ENCODE results near the gene FNDC3A. TPM values are rescaled to one million over a fixed set of nuclear protein-coding genes. Genes with fewer than 3 reads are reported as not detected.
A peak's percentile ranks its signal among the peaks of the same experiment; 100 is the strongest.

Gene FNDC3A
- polyA plus RNA-seq, 6 donors from 2014 or later, result 6.8 to 9.8 (median 8.0) TPM

DNA sequence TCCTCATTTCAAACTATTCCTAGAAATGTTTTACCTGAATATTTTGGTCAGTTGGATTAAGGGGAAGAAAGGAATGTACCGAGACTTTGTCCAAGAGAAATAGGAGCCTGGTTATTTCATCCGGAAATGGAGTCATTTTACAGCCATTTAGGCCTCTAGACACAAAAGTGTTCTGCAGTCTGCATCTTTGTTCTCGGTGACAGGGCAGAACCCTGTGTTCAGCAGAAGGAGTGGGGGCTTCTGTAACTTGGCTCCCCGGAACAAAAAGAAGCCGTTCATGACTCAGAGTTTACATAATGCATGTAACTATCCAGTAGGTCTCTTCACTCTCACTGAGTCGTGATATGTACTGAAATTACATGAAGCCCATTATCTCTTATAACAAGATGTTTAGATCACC, 21.6 kb upstream of the FNDC3A start:
- H3K4me1 Mint-ChIP-seq, result no peaks in the 10 kb centered on the region
- no peaks in the 10 kb centered on the region for H3K36me3 Mint-ChIP-seq
- no peak for DNase-seq
- H3K9me3 Mint-ChIP-seq, result no peaks in the 10 kb centered on the region
- H3K27ac Mint-ChIP-seq, result peak overlapping the region in 1 of 6 donors; percentile 11
- no peak overlapping the region for H3K4me3 Mint-ChIP-seq
- H3K27me3 Mint-ChIP-seq, result no peaks in the 10 kb centered on the region
- no peak for ATAC-seq (ENCODE audit: low read depth in 2 of 2)

DNA sequence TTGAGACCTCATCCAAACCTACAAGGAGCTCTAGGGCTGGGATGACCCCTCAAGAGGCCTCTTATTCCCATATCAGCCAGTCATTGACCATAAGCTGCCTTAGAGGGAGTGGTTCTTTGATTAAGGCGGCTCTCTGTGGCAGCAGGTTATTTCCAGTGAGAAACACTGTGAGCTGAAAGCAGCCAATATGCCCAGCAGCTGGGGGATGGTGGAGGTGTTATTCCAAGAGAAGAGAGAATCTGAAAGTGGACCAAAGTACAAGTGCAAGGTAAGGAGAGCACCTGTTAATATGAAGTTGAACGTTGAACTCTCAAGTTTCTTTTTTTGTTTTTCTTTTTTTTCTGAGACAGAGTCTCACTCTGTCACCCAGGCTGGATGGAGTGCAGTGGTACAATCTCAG, 20.2 kb upstream of the FNDC3A start:
- Mint-ChIP-seq H3K4me3 (no peak overlapping the region), H3K36me3 (no peaks in the 10 kb centered on the region), H3K9me3 (no peaks in the 10 kb centered on the region), H3K4me1 (no peaks in the 10 kb centered on the region), H3K27ac (no peak overlapping the region), H3K27me3 (no peaks in the 10 kb centered on the region)
- ATAC-seq (ENCODE audit: low read depth in 2 of 2), result no peak
- DNase-seq, result no peak

DNA sequence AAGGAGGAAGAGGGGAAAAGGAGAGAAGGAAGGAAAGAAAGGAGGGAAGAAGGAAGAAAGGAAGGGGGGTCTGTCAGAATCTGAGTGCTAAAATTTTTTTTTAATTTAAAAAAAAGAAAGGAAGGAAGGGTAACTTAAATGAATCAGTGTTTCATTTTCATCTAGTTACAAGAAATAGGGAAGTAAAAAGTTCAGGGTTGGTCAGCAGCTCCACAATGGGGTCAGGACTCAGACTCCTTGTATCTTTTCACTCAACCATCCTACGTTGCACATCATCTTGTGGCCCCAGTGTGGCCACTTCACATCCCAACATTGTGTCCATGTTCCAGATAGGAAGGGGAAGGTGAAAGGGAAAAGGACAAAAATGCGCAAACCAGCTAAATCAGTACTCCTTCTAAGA, 14.3 kb upstream of the FNDC3A start:
- DNase-seq (no peak), ATAC-seq (ENCODE audit: low read depth in 2 of 2) (no peak)
- Mint-ChIP-seq H3K36me3 (no peaks in the 10 kb centered on the region), H3K27me3 (no peaks in the 10 kb centered on the region), H3K27ac (no peak overlapping the region), H3K9me3 (no peaks in the 10 kb centered on the region), H3K4me3 (no peak overlapping the region), H3K4me1 (peaks cover 0 to 7% (median 4%) of the 10 kb centered on the region in 3 donors)

DNA sequence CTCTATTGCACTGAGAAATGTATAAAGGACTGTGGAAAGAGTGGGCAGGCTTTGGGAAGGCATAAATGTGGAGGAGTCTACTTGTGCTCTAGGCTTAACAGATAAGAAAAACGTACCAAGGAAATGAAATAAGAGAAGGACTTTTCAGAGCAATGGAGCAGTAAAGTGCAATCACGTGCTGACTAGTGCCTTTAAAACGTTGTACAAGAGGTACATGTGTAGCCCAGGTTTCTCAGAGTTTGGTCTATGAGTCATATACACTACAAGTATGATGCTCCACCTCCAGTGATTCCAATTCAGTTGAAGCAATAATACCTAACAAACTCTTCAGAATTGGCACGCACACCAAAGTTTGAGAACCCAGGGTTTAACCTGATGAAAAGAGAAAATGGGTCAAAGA, 13.4 kb upstream of the FNDC3A start:
- Mint-ChIP-seq H3K27ac (no peak overlapping the region), H3K9me3 (no peaks in the 10 kb centered on the region), H3K4me3 (no peak overlapping the region), H3K27me3 (no peaks in the 10 kb centered on the region), H3K36me3 (no peaks in the 10 kb centered on the region), H3K4me1 (peaks cover 0 to 7% (median 4%) of the 10 kb centered on the region in 3 donors)
- ATAC-seq (ENCODE audit: low read depth in 2 of 2) (no peak), DNase-seq (no peak)

DNA sequence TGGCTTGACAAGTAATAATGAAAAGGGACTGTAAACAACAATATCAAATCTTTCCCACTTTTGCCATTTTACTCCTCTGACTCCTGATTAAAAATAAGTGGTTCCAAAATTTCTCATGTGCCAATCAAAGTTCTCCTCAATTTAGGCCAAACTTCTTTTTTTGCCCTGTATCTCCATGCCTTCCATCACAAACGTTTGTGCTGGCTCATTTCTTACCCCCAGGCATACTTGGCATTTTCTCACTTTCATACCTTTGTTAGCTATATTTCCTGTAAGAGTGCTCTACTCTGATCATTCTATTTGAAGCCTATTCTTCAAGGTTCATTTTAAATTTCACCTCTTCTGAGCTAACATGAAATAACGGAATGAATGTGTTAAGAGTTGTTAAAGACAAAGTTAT, 10.0 kb upstream of the FNDC3A start:
- peaks cover 0 to 1% (median 0%) of the 10 kb centered on the region in 7 donors for H3K9me3 Mint-ChIP-seq
- no peaks in the 10 kb centered on the region for H3K36me3 Mint-ChIP-seq
- no peak overlapping the region for H3K27ac Mint-ChIP-seq
- peaks cover 0 to 5% (median 0%) of the 10 kb centered on the region in 3 donors for H3K27me3 Mint-ChIP-seq
- peaks cover 0 to 7% (median 4%) of the 10 kb centered on the region in 3 donors for H3K4me1 Mint-ChIP-seq
- ATAC-seq (ENCODE audit: low read depth in 2 of 2) (no peak), DNase-seq (no peak)
- H3K4me3 Mint-ChIP-seq, result no peak overlapping the region

DNA sequence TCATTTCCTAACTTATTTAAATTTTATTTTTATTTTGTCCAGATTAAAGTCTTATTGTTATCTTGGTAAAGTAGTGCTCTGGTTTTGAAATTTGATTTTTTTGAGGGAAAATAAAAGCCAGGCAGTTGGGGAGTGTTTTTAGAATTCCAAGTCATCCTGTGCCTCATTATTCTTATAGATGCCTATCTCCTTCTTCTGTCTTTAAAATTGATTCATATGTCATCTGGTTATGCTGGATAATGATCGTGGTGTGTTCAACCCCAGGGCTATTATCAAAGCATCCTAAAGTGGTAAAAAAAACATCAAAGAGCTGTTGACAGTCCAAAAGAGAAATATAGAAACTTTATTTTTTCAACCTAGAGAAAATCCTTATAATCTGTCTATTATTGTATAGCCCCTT, 6.0 kb upstream of the FNDC3A start:
- Mint-ChIP-seq H3K36me3 (peaks cover 10 to 17% of the 10 kb centered on the region in 2 donors), H3K27ac (no peak overlapping the region), H3K27me3 (peaks cover 5 to 11% (median 8%) of the 10 kb centered on the region in 3 donors), H3K9me3 (peaks cover 11 to 22% (median 11%) of the 10 kb centered on the region in 7 donors), H3K4me3 (no peak overlapping the region), H3K4me1 (peaks cover under 1 to 4% (median 3%) of the 10 kb centered on the region in 3 donors)
- ATAC-seq (ENCODE audit: low read depth in 2 of 2), result no peak
- no peak for DNase-seq

DNA sequence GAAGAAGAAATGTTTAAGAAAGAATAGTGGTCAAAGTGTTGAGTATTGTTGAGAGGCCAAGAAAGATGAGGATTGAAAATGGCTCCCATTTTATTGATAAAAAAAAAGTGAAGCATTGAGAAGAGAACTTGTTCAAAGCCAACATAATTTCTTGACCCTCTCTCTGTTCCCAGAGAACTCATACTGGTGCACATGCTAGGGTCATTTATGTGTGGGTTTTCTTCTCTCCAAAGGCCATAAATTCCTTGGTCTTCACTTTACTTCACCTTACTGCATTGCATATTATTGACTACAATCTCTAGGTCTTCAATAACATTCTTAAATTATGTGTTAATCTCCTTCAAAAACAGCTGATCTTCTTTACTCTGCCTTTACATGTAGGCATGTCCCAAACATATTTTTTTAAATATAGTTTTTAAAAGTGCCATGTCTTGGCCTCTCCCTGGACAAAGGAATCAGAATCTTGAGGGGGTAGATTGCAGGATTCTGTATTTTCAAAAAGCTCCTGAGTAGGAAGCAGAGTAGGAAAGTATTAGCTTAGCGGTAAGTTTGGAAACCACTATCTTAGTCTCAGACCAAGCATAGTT, 1.8 kb upstream of the FNDC3A start:
- no peak for DNase-seq
- peaks cover 5 to 8% (median 6%) of the 10 kb centered on the region in 3 donors for H3K27me3 Mint-ChIP-seq
- peaks cover 11 to 23% (median 11%) of the 10 kb centered on the region in 7 donors for H3K9me3 Mint-ChIP-seq
- H3K4me3 Mint-ChIP-seq, result peak overlapping the region in 5 of 8 donors; percentile 45 to 95 (median 90)
- ATAC-seq (ENCODE audit: low read depth in 2 of 2), result no peak
- peaks cover 10 to 17% of the 10 kb centered on the region in 2 donors for H3K36me3 Mint-ChIP-seq
- peaks cover 15 to 28% (median 25%) of the 10 kb centered on the region in 3 donors for H3K4me1 Mint-ChIP-seq
- peak overlapping the region in 4 of 6 donors; percentile 84 to 97 (median 89) for H3K27ac Mint-ChIP-seq

DNA sequence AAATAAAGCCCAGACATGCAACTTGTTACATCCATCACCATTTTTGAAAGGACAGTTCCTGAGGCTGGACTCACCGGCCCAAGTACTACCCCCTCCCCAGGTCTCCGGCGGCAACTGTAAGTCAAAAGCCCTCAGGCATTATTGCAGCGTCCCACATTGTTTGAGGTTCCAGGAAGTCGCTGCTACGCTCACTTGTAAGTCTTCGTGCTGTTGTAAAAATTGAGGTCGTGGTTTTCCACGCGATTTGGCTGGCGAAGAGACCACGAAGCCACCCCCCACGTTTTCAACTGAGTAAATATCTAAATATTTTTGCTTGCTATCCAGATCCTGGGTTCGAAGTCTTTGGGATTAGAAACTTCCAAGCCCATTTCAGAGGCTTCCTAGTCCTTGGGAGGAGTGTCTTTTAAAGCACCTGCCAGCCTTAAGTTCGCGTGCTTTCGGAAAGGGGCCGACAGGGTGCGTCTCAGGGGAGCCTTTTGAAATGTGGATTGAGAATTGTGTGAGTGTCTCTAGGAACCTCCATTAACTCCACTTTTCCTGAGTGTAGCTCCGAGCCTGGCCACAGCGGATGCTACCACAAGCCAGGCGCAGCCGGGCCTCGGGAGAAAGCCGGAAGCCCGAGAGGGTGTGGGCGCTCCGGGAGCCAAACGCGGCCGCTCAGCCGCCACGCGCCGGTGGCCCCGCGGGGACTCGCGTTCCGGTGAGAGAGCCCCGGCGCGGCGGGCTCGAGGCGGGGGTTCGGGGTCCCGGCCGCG, 434 bp upstream of the FNDC3A start:
- Mint-ChIP-seq H3K9me3 (peaks cover 10 to 23% (median 11%) of the 10 kb centered on the region in 7 donors), H3K4me3 (peak overlapping the region; percentile 85 to 99 (median 92)), H3K27me3 (peaks cover 5 to 8% (median 6%) of the 10 kb centered on the region in 3 donors), H3K27ac (peak overlapping the region; percentile 86 to 98 (median 95)), H3K4me1 (peaks cover 25 to 39% (median 37%) of the 10 kb centered on the region in 3 donors), H3K36me3 (peaks cover 10 to 17% of the 10 kb centered on the region in 2 donors)
- DNase-seq (no peak), ATAC-seq (ENCODE audit: low read depth in 2 of 2) (peak; percentile 33 to 35)

DNA sequence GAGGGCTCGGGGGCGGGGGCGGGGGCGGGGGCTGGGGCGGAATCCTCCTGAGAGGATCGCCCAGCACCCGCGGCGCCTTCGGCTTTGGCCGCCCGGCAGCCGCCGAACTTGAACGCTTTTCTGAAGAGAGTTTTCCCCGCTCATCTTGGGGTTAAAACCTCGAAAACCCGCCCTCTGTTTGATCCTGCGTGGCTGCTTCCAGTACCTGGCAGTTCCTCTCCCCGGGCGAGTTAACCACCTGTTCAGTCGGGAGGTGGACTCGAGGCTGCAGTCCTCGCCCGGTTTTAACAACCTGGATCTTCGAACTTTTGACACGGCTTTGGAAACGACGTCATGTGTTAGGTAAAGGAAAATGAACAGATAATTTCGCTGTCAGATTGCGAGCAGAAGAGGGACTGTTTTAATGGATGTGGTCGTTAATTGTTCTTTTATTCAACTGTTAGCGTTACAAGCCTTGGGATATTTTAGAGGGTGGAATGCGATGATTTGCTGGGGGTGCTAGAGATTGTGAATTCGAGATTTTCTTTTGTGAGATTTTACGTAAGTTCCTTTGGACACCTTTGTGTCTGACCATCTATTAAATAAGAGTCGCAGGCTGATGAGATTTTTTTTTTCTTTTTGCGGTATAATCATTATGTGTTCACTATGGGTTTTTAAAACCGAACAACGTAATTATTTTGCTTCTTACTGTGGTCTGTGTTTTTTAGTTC, 1.0 kb downstream of the FNDC3A start:
- peaks cover 9 to 23% (median 11%) of the 10 kb centered on the region in 7 donors for H3K9me3 Mint-ChIP-seq
- peak; percentile 78 for DNase-seq
- peak overlapping the region; percentile 93 to 99 (median 96) for H3K4me3 Mint-ChIP-seq
- peaks cover 10 to 17% of the 10 kb centered on the region in 2 donors for H3K36me3 Mint-ChIP-seq
- ATAC-seq (ENCODE audit: low read depth in 2 of 2), result no peak
- peaks cover 31 to 43% (median 42%) of the 10 kb centered on the region in 3 donors for H3K4me1 Mint-ChIP-seq
- H3K27me3 Mint-ChIP-seq, result peaks cover 3 to 4% (median 4%) of the 10 kb centered on the region in 3 donors
- H3K27ac Mint-ChIP-seq, result peak overlapping the region; percentile 72 to 97 (median 93)

DNA sequence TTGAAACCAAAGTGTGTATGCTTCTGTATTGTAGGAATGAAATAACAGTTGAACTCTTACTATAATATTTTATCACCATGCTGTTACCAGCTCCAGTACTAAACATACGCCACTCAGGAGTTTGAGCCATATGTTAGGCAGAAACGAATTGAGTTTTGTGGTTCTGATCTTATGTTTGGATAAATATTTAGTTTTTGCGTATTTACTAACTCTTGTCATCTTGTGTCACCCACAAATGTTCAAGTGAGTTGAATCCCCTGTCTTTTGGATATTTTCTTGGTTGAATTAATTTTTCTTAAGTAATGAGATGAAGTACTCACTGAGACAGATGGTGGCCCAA, 1.5 kb downstream of the FNDC3A start:
- ATAC-seq (ENCODE audit: low read depth in 2 of 2) (no peak), DNase-seq (no peak)
- peaks cover 9 to 23% (median 11%) of the 10 kb centered on the region in 7 donors for H3K9me3 Mint-ChIP-seq
- peak overlapping the region; percentile 93 to 99 (median 96) for H3K4me3 Mint-ChIP-seq
- H3K4me1 Mint-ChIP-seq, result peaks cover 31 to 43% (median 42%) of the 10 kb centered on the region in 3 donors
- peaks cover 10 to 17% of the 10 kb centered on the region in 2 donors for H3K36me3 Mint-ChIP-seq
- H3K27me3 Mint-ChIP-seq, result no peaks in the 10 kb centered on the region
- H3K27ac Mint-ChIP-seq, result peak overlapping the region in 5 of 6 donors; percentile 91 to 97 (median 93)

DNA sequence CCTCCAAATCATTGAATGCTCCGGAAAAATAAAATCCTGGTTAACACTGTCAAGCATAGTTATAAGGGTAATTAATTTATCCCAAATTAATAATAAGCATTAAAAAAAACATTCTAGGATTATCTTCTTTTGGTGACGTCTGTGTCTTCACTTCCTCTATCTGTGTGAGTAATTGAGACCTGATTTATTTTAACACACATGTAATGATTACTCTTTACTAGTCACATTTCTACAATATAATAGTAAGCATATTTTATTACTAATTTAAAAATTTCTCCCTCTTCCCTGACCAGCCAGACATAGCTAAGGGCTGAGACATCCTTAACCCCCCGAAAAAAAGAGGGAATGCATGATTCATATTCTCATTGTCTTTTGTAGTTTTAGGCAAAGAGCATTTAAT, 2.3 kb downstream of the FNDC3A start:
- peaks cover 7 to 17% (median 9%) of the 10 kb centered on the region in 7 donors for H3K9me3 Mint-ChIP-seq
- H3K27me3 Mint-ChIP-seq, result no peaks in the 10 kb centered on the region
- peak overlapping the region in 2 of 6 donors; percentile 52 to 60 for H3K27ac Mint-ChIP-seq
- H3K36me3 Mint-ChIP-seq, result peaks cover 4 to 10% of the 10 kb centered on the region in 2 donors
- peak overlapping the region in 7 of 8 donors; percentile 2 to 95 (median 71) for H3K4me3 Mint-ChIP-seq
- no peak for DNase-seq
- no peak for ATAC-seq (ENCODE audit: low read depth in 2 of 2)
- peaks cover 35 to 46% (median 43%) of the 10 kb centered on the region in 3 donors for H3K4me1 Mint-ChIP-seq

DNA sequence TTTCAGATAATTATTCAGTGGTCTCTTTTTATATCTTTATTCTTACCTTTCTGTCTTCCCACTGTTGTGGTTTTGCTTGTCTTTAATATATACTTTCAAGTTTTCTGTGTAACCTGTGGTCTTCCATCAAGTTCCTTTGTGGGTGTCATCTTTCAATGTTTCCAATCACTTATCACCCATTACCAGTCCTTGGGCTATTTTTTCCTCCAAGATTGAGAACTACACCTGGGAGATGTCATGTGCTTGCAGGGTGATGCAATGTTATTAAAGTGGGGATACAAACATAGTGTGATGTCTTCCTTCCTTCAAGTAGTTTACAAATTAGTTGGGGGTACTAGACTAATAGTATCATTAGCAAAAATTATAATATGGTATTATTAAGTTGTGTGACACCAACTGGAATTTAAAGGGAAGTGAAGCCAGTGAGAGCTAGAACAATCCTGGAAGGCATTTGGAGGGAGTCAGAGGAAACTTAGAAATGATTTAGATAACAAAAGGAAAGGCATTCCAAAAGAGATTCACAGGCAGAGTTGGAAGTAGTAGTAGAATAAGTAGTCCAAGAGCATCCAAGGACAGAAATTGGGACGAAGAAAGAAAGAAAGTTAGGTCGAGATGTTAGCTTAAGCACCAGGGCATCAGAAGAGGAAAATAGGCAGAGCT, 3.4 kb downstream of the FNDC3A start:
- no peak for ATAC-seq (ENCODE audit: low read depth in 2 of 2)
- no peaks in the 10 kb centered on the region for H3K36me3 Mint-ChIP-seq
- DNase-seq, result no peak
- peaks cover 0 to 9% (median 2%) of the 10 kb centered on the region in 7 donors for H3K9me3 Mint-ChIP-seq
- H3K4me3 Mint-ChIP-seq, result peak overlapping the region in 6 of 8 donors; percentile 22 to 57 (median 32)
- no peaks in the 10 kb centered on the region for H3K27me3 Mint-ChIP-seq
- H3K4me1 Mint-ChIP-seq, result peaks cover 35 to 46% (median 43%) of the 10 kb centered on the region in 3 donors
- H3K27ac Mint-ChIP-seq, result peak overlapping the region in 2 of 6 donors; percentile 33 to 88

DNA sequence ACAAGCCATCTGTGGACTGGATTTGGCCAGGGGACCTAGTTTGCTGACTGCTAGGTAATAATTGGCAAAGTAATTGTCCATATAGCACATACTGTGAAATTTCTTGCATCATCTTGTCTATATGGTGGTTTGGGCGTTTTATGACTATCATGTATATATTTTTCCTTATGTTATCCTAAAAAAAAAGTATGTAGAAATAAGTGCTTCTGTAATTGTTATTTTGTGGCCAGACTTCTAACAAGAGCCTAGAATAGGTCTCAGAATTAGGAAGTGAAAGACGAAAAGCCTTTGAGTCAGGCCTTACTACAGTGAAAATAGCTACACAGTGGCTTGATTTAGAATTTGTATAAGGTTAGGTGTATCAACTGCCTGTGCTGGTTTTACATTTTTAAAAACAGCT, 4.2 kb downstream of the FNDC3A start:
- peak in 1 of 2 donors; percentile 13 for ATAC-seq (ENCODE audit: low read depth in 2 of 2)
- peak; percentile 35 for DNase-seq
- Mint-ChIP-seq H3K4me3 (peak overlapping the region in 7 of 8 donors; percentile 32 to 63 (median 60)), H3K9me3 (peaks cover 0 to 3% (median 0%) of the 10 kb centered on the region in 7 donors), H3K27ac (peak overlapping the region in 5 of 6 donors; percentile 24 to 76 (median 52)), H3K36me3 (no peaks in the 10 kb centered on the region), H3K27me3 (no peaks in the 10 kb centered on the region), H3K4me1 (peaks cover 31 to 42% (median 40%) of the 10 kb centered on the region in 3 donors)

Data from naive B cell (primary cell).